Retina (tissue), 1 donor: ENCODE measurements around the gene CFC1B.
"Not testable (repeated sequence)": the region's sequence is repeated elsewhere in the genome, so short reads cannot be mapped to it uniquely, and the experiment has no call there.

Source experiments
- DNase-seq: peaks from one replicate; pipeline ENCODE4 v3.0.0-alpha.2; 2016

CFC1B gene

GRCh38 chr2:130571929-130572328 is 50.9 kb downstream of the CFC1B start:
- not testable (repeated sequence) for DNase-seq

GRCh38 chr2:130574230-130574629 is 53.2 kb downstream of the CFC1B start:
- not testable (repeated sequence) for DNase-seq

- not testable (repeated sequence) for DNase-seq
These were observed 55.3 kb downstream of the CFC1B start for GRCh38 chr2:130576209-130576784.

GRCh38 chr2:130577559-130577958 is 56.5 kb downstream of the CFC1B start:
- DNase-seq: not testable (repeated sequence)
